HCT116 (cell line): ENCODE data around the gene SLC16A12. TPM values are rescaled to one million over a fixed set of nuclear protein-coding genes. Genes with fewer than 3 reads are reported as not detected.

ENCODE experiments used
- ATAC-seq: fragments of 200-7000 bp; cut with Tn5 transposase; 2 replicates; pipeline ENCODE4 v1.9.1; 2020; ENCODE audit warnings: mild to moderate bottlenecking, moderate library complexity
- BruUV-seq: library from RNA; stranded (reverse); fragments of 400-500 nt; replicated peaks from 2 replicates; lab custom pipeline; 2021; lab: Mats Ljungman, UMichigan
- CTCF ChIA-PET: fragments of 300-600 bp; sonication (Branson Sonifier 250); formaldehyde crosslinking; loops from one replicate; lab custom pipeline; 2021; ENCODE audit warnings: antibody characterized with exemption; lab: Charles Lee
- POLR2A ChIA-PET: fragments of 300-600, 350-600 bp; sonication (Branson Sonifier 250); formaldehyde crosslinking; loops from one replicate; lab custom pipeline; 2021; ENCODE audit warnings: antibody characterized with exemption; lab: Charles Lee
- RAD21 ChIA-PET, 2 experiments: fragments of 300-600 bp; sonication (Branson Sonifier 250); formaldehyde crosslinking; loops; one replicate each; lab custom pipeline; 2023; ENCODE audit warnings: low total read pairs in 2 of 2; ENCODE audit not compliant: uncharacterized antibody in 2 of 2, unreplicated experiment in 2 of 2, low non-redundant PET in 1 of 2; lab: Charles Lee
- DNase-seq: peaks from one replicate; pipeline ENCODE4 v3.0.0-alpha.2; 2010; ENCODE audit warnings: low read depth, low spot score
- H2AFZ ChIP-seq: fragments of 200-600 bp; shearing (Covaris generic), sonication (generic); 2 replicates; pipeline ENCODE4 v1.6.1; 2017; ENCODE audit warnings: low read depth, mixed run types, mixed read lengths, antibody characterized with exemption, low read length; ENCODE audit not compliant: poor library complexity, severe bottlenecking
- H3K27ac ChIP-seq: 2 replicates; pipeline ENCODE4 v1.5.1; 2012; ENCODE audit warnings: low read depth, low read length
- H3K27me3 ChIP-seq: fragments of 200-600 bp; sonication (generic); 2 replicates; pipeline ENCODE4 v1.6.1; 2016; ENCODE audit warnings: mixed run types, low read length, mixed read lengths; ENCODE audit not compliant: insufficient read depth
- H3K36me3 ChIP-seq, 2 experiments: fragments of 200-500 bp in 1 of 2; fragments of 200-600 bp in 1 of 2; sonication (Bioruptor generic) in 1 of 2; sonication (generic) in 1 of 2; 2 replicates each; pipeline versions ENCODE4 v1.5.1 to v1.6.1; 2014 to 2016; ENCODE audit warnings: low read length in 2 of 2, inconsistent platforms in 1 of 2, mixed read lengths in 1 of 2, mixed run types in 1 of 2; ENCODE audit not compliant: insufficient read depth in 2 of 2, control insufficient read depth in 1 of 2
- H3K4me1 ChIP-seq, 2 experiments: fragments of 200-600 bp in 1 of 2; sonication (generic) in 1 of 2; 2 replicates each; pipeline versions ENCODE4 v1.5.1 to v1.6.1; 2012 to 2017; ENCODE audit warnings: low read length in 2 of 2, inconsistent platforms in 1 of 2, mild to moderate bottlenecking in 1 of 2, mixed read lengths in 1 of 2, mixed run types in 1 of 2, moderate library complexity in 1 of 2; ENCODE audit not compliant: insufficient read depth in 2 of 2, control insufficient read depth in 1 of 2
- H3K4me2 ChIP-seq: fragments of 200-600 bp; sonication (generic); 2 replicates; pipeline ENCODE4 v1.6.1; 2017; ENCODE audit warnings: mixed run types, low read length, mixed read lengths
- H3K4me3 ChIP-seq, 2 experiments: fragments of 200-600 bp in 1 of 2; sonication (generic) in 1 of 2; replicated peaks in 1 of 2; 2 replicates each; pipeline ENCODE4 v1.5.1; 2011 to 2016; ENCODE audit warnings: low read length in 2 of 2, control low read depth in 1 of 2, low read depth in 1 of 2, mild to moderate bottlenecking in 1 of 2, mixed read lengths in 1 of 2, mixed run types in 1 of 2
- H3K79me2 ChIP-seq: fragments of 200-600 bp; sonication (generic); 2 replicates; pipeline ENCODE4 v1.6.1; 2017; ENCODE audit warnings: mild to moderate bottlenecking, mixed run types, low read length, moderate library complexity, mixed read lengths; ENCODE audit not compliant: insufficient read depth
- H3K9ac ChIP-seq: fragments of 200-600 bp; sonication (generic); 2 replicates; pipeline ENCODE4 v1.6.1; 2016; ENCODE audit warnings: low read length, mixed read lengths
- H3K9me2 ChIP-seq: fragments of 200-600 bp; sonication (generic), shearing (Covaris generic); 2 replicates; pipeline ENCODE4 v1.6.1; 2017; ENCODE audit warnings: mixed run types, mild to moderate bottlenecking, moderate library complexity; ENCODE audit not compliant: insufficient read depth
- H3K9me3 ChIP-seq, 2 experiments: fragments of 200-500 bp in 1 of 2; fragments of 200-600 bp in 1 of 2; sonication (Bioruptor generic) in 1 of 2; sonication (generic) in 1 of 2; 2 replicates each; pipeline ENCODE4 v1.6.1; 2014 to 2017; ENCODE audit warnings: low read length in 2 of 2, mixed read lengths in 2 of 2, inconsistent platforms in 1 of 2, low read depth in 1 of 2, mild to moderate bottlenecking in 1 of 2, mixed run types in 1 of 2, moderate library complexity in 1 of 2; ENCODE audit not compliant: control insufficient read depth in 1 of 2, insufficient read depth in 1 of 2
- H4K20me1 ChIP-seq: fragments of 200-600 bp; sonication (generic), shearing (Covaris generic); 2 replicates; pipeline ENCODE4 v1.6.1; 2017; ENCODE audit warnings: mixed run types, mild to moderate bottlenecking, moderate library complexity; ENCODE audit not compliant: insufficient read depth
- POLR2AphosphoS5 ChIP-seq: IDR thresholded peaks from 2 replicates; pipeline ENCODE4 v1.6.1; 2011; ENCODE audit warnings: mild to moderate bottlenecking, low read depth, low read length, moderate library complexity
- RAD21 ChIP-seq: IDR thresholded peaks from 2 replicates; pipeline ENCODE4 v1.6.1; 2012; ENCODE audit warnings: low read depth, mild to moderate bottlenecking
- ZFX ChIP-seq: fragments of 450-650 bp; IDR thresholded peaks from 2 replicates; pipeline ENCODE4 v1.6.1; 2017
- intact Hi-C: fragments of 100-400 bp; cut with micrococcal nuclease; formaldehyde crosslinking; loops from 2 replicates; pipeline ENCODE4 v1.10.0; 2022
- total RNA-seq: library from RNA; stranded (reverse); gene quantifications from one replicate; pipeline ENCODE4 v1.2.1, GENCODE V29; 2021; ENCODE audit not compliant: unreplicated experiment

The SLC16A12 gene
- total RNA-seq, 1 experiment from 2014 or later, result not detected

DNA sequence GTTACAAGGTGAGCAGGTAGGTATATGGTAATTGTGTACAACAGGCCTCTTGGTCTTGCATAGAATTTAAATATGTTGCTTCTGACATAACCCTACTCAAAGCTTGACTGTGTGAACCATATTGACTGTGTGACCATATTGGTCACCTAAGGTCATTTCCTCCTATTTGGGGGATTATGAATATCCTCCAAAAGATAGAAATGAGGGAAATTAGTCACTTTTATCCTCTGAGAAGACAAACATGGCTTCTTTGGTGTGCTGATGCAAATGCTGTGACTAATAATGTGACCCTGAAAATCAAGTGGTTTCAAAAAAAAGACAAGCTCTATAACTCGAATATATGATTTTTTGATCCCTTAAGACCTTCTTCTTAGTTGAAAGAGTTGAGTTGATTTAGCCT lies 93.1 kb downstream of the SLC16A12 start:
- no peak for TF ChIP-seq ZFX
- no peak for TF ChIP-seq POLR2AphosphoS5
- no TSS peak for BruUV-seq
- Histone ChIP-seq H3K4me3 (no peak overlapping the region), H3K9me3 (no peaks in the 10 kb centered on the region), H3K36me3 (no peaks in the 10 kb centered on the region), H3K9me2 (no peaks in the 10 kb centered on the region), H3K79me2 (no peaks in the 10 kb centered on the region), H2AFZ (no peak overlapping the region), H3K4me1 (no peaks in the 10 kb centered on the region), H3K27ac (no peak overlapping the region), H4K20me1 (no peaks in the 10 kb centered on the region), H3K27me3 (no peaks in the 10 kb centered on the region), H3K9ac (no peak overlapping the region), H3K4me2 (no peak overlapping the region)
- ChIA-PET CTCF (no interaction called here), POLR2A (no interaction called here), RAD21 (no interaction called here)
- no peak for DNase-seq
- ATAC-seq, result no peak
- intact Hi-C loops, result no loop called here

GRCh38 chr10:89440226-89441009 lies 95.0 kb downstream of the SLC16A12 start:
- Histone ChIP-seq H3K4me3 (no peak overlapping the region), H3K9ac (no peak overlapping the region), H3K9me2 (no peaks in the 10 kb centered on the region), H3K4me1 (no peaks in the 10 kb centered on the region), H2AFZ (no peak overlapping the region), H3K27me3 (no peaks in the 10 kb centered on the region), H3K79me2 (no peaks in the 10 kb centered on the region), H3K36me3 (no peaks in the 10 kb centered on the region), H3K9me3 (no peaks in the 10 kb centered on the region), H4K20me1 (no peaks in the 10 kb centered on the region), H3K4me2 (no peak overlapping the region), H3K27ac (no peak overlapping the region)
- ChIA-PET CTCF (no interaction called here), POLR2A (no interaction called here), RAD21 (no interaction called here)
- BruUV-seq, result no TSS peak
- no peak for TF ChIP-seq RAD21
- DNase-seq (no peak), ATAC-seq (no peak)
- intact Hi-C loops, result no loop called here
